Osteocyte (in vitro differentiated cells): ENCODE results near the gene EVPLL. TPM values are rescaled to one million over a fixed set of nuclear protein-coding genes. Genes with fewer than 3 reads are reported as not detected.

Experiments
- DNase-seq: peaks from one replicate; pipeline ENCODE4 v3.0.0; 2021; ENCODE audit warnings: mixed read lengths; ENCODE audit not compliant: unreplicated experiment; ENCODE audit errors: extremely low spot score
- H3K27ac Mint-ChIP-seq: one replicate; pipeline ENCODE4 v1.8.0; 2021; ENCODE audit warnings: mild to moderate bottlenecking, mixed read lengths; ENCODE audit not compliant: unreplicated experiment
- H3K27me3 Mint-ChIP-seq: one replicate; pipeline ENCODE4 v1.8.0; 2021; ENCODE audit warnings: mixed read lengths; ENCODE audit not compliant: unreplicated experiment
- H3K36me3 Mint-ChIP-seq: one replicate; pipeline ENCODE4 v1.8.0; 2021; ENCODE audit warnings: mixed read lengths; ENCODE audit not compliant: unreplicated experiment
- H3K4me1 Mint-ChIP-seq: one replicate; pipeline ENCODE4 v1.8.0; 2021; ENCODE audit warnings: mixed read lengths; ENCODE audit not compliant: unreplicated experiment
- H3K4me3 Mint-ChIP-seq: one replicate; pipeline ENCODE4 v1.8.0; 2021; ENCODE audit warnings: mild to moderate bottlenecking, moderate library complexity, mixed read lengths; ENCODE audit not compliant: unreplicated experiment
- H3K9me3 Mint-ChIP-seq: one replicate; pipeline ENCODE4 v1.8.0; 2021; ENCODE audit warnings: mixed read lengths; ENCODE audit not compliant: unreplicated experiment
- total RNA-seq: library from RNA; stranded (reverse); gene quantifications from 2 replicates; pipeline ENCODE4 v1.2.1, GENCODE V29; 2021
- TF ChIP-seq, protein P1 (sequence below): fragments of 200-600 bp; sonication (generic); IDR thresholded peaks from 2 replicates; pipeline ENCODE4 v1.5.0; 2021; ENCODE audit warnings: antibody characterized with exemption, mild to moderate bottlenecking, moderate library complexity

EVPLL gene
- total RNA-seq, 1 donor from 2014 or later: not detected

DNA sequence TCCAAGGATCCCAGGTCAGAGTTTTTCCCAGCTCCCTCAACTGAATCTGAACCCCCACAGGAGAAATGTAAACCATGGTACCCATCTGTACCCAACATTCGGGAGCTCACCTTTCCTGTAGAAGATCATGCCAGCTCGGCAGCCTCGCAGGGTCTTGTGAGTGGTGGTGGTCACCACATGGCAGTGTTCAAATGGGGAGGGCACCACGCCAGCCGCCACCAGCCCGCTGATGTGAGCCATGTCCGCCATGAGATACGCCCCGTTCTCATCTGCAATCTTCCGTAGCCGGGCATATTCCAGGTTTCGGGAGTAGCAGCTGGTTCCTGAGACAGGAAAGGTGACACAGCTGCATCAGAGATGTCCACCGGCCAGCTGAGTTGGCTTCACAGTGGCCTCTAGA is 37.6 kb upstream of the EVPLL start:
- TF ChIP-seq, protein P1, sequence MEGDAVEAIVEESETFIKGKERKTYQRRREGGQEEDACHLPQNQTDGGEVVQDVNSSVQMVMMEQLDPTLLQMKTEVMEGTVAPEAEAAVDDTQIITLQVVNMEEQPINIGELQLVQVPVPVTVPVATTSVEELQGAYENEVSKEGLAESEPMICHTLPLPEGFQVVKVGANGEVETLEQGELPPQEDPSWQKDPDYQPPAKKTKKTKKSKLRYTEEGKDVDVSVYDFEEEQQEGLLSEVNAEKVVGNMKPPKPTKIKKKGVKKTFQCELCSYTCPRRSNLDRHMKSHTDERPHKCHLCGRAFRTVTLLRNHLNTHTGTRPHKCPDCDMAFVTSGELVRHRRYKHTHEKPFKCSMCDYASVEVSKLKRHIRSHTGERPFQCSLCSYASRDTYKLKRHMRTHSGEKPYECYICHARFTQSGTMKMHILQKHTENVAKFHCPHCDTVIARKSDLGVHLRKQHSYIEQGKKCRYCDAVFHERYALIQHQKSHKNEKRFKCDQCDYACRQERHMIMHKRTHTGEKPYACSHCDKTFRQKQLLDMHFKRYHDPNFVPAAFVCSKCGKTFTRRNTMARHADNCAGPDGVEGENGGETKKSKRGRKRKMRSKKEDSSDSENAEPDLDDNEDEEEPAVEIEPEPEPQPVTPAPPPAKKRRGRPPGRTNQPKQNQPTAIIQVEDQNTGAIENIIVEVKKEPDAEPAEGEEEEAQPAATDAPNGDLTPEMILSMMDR: no peak
- Mint-ChIP-seq H3K36me3 (peaks cover 1% of the 10 kb centered on the region), H3K27ac (no peak overlapping the region), H3K4me1 (no peaks in the 10 kb centered on the region), H3K9me3 (no peaks in the 10 kb centered on the region), H3K27me3 (no peaks in the 10 kb centered on the region), H3K4me3 (no peak overlapping the region)
- DNase-seq: no peak

DNA sequence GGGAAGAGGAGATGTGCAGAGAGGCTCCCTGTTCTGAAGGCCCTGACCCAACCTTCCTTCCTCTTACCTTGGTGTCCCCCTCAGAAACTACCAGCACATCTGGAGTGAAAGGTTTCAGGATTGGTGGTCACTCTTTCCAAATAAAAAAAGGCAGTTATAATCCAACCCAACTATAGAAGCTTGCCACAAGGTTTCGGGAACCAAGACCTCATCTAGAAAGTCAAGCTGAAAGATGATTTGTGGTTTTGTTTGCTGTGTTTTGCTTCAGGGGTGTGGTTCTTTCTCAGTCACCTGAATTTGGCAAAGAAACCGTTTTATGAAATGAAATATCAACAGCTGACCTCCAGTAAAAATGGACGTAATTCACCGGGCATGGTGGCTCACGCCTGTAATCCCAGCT is 33.6 kb upstream of the EVPLL start:
- TF ChIP-seq, protein P1: no peak
- no peak for DNase-seq
- no peaks in the 10 kb centered on the region for H3K27me3 Mint-ChIP-seq
- H3K4me1 Mint-ChIP-seq: no peaks in the 10 kb centered on the region
- no peaks in the 10 kb centered on the region for H3K9me3 Mint-ChIP-seq
- no peak overlapping the region for H3K4me3 Mint-ChIP-seq
- no peak overlapping the region for H3K27ac Mint-ChIP-seq
- H3K36me3 Mint-ChIP-seq: no peaks in the 10 kb centered on the region

DNA sequence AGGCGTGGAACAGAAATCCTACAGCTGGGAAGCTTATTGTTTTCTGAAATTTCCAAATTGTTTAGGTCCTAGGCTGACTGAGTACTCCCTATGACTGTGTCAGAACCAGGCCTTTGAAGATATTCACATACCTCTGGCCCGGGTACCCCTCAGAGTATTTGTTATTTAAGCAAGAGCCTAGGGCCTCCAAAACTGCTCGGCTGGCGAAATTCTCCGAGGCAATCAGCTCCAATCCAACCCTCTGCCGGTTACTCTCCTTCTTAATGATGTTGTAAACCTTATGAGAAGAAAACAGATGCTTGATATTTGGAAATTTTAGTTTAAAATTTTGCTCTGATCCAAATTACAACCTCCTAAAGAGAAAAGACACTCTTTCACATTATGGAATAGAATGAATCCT is 24.0 kb upstream of the EVPLL start:
- TF ChIP-seq, protein P1: no peak
- no peak for DNase-seq
- no peak overlapping the region for H3K27ac Mint-ChIP-seq
- H3K9me3 Mint-ChIP-seq: no peaks in the 10 kb centered on the region
- H3K4me1 Mint-ChIP-seq: no peaks in the 10 kb centered on the region
- no peaks in the 10 kb centered on the region for H3K36me3 Mint-ChIP-seq
- no peaks in the 10 kb centered on the region for H3K27me3 Mint-ChIP-seq
- no peak overlapping the region for H3K4me3 Mint-ChIP-seq

DNA sequence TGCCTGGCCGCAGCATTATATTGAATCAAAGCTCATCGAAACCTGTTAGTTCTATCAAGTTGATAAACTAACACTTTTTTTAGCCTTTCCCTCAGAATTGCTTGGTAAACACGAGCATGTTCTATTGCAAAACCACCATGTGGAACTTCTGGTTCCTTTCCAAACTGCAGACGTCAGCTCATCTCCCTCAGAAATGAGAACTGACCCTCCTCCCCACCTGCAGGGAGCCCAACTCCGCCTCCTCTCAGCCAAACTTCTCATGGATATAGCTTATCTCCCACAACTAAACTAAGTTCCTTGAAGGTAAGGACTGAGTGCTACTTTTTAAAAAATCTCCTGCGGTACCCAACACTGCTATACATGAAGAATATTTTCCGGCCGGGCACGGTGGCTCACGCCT is 21.0 kb upstream of the EVPLL start:
- Mint-ChIP-seq H3K27ac (no peak overlapping the region), H3K27me3 (no peaks in the 10 kb centered on the region), H3K36me3 (no peaks in the 10 kb centered on the region), H3K4me1 (no peaks in the 10 kb centered on the region), H3K9me3 (no peaks in the 10 kb centered on the region), H3K4me3 (no peak overlapping the region)
- no peak for DNase-seq
- TF ChIP-seq, protein P1: no peak

DNA sequence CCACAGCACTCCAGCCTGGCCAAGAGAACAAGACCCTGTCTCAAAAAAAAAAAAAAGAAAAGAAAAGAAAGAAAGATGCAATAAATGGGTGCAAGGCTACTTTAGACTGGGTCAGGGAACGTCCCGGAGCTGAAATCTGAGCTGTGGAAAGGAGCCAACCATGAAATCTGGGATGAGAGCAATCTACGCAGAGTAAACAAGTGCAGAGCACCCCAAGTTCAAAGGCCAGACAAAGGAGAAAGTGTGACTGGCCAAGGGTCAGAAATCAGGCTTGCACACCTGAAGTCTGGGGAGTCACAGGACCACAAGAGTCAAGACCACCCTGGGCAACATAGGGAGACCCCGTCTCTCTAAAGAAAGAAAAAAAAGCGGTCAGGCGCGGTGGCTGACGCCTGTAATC is 17.1 kb upstream of the EVPLL start:
- Mint-ChIP-seq H3K4me3 (no peak overlapping the region), H3K36me3 (no peaks in the 10 kb centered on the region), H3K27ac (no peak overlapping the region), H3K27me3 (no peaks in the 10 kb centered on the region), H3K9me3 (no peaks in the 10 kb centered on the region), H3K4me1 (peaks cover 8% of the 10 kb centered on the region)
- TF ChIP-seq, protein P1: no peak
- no peak for DNase-seq
